Measurements from ENCODE around the gene NPC1.
A peak's percentile ranks its signal among the peaks of the same experiment; 100 is the strongest.

Gene NPC1

DNA sequence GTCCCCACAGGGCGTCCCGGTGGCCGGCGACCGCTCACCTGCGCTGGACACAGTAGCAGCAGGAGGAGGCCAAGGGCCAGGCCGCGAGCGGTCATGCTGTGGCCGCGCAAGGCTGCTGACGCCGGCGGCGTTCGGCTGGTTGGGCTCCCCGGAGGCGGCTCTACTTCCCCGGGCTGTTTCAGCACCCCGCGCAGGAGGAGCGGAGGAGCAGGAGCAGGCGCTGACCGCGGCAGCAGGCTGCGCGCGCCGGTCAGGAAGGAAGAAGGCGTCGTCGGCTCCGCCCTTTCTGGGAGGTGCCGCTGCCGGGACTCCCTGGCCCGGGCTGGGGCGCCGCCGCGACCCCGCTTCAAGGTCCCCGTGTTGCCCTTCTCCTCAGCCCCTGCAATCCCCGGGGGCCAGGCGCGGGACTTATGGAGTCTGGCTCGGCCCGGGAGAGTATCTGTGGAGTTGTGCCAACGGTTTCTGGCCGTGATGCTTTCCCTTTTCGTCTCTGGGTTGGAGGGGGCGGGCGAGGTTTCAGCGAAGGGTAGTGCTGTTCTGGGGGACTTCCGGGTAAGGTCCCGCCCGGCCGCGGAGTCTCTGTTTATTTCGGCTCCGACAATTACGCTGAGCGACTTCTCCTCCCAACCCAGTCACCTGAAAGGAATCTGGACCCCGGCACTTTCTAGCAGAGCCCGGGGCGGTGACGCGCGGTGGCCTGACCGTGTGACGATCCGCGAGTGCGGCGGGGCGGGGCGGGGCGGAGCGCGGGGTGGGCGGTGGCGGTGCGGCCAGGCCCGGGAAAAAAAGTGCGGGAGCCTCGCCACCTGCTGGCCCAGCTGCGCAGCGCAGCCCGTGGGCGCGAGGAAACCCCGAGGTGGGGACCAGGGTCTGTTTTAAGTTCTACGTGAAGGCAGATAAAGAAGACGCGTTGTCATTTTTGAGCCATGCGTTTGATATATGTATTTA lies at the start of gene NPC1:
TSS of gene NPC1 (minus strand) at position 258 of the 948 bp plus-strand sequence. CDS start at position 95, 163 bp downstream.
- TF ChIP-seq GATA3 (IDR thresholded peaks at IDR 0.05; ENCODE audit: low read depth, low read length): no peak

DNA sequence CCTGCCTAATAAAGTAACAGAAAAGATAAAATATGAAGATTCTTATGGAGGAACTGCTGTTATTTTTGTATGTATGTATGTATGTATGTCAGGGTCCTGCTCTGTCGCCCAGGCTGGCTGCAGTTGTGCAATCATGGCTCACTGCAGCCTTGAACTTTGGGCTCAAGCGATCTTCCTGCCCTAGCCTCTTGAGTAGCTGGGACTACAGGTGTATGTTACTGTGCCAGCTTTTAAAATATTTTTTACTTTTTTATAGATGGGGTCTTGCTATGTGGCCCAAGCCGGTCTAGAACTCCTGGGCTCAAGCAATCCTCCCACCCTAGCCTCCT lies 49.7 kb upstream of the NPC1 start:
- no peak for TF ChIP-seq GATA2 (IDR thresholded peaks at IDR 0.05; ENCODE audit: low read depth, low read length)
- no peak for TF ChIP-seq GATA3 (IDR thresholded peaks at IDR 0.05; ENCODE audit: low read depth, low read length)

- TF ChIP-seq GATA2 (IDR thresholded peaks at IDR 0.05; ENCODE audit: low read depth, low read length) (no peak), GATA3 (IDR thresholded peaks at IDR 0.05; ENCODE audit: low read depth, low read length) (no peak)
Observed at GRCh38 chr18:23635283-23636070, 49.2 kb upstream of the NPC1 start.

DNA sequence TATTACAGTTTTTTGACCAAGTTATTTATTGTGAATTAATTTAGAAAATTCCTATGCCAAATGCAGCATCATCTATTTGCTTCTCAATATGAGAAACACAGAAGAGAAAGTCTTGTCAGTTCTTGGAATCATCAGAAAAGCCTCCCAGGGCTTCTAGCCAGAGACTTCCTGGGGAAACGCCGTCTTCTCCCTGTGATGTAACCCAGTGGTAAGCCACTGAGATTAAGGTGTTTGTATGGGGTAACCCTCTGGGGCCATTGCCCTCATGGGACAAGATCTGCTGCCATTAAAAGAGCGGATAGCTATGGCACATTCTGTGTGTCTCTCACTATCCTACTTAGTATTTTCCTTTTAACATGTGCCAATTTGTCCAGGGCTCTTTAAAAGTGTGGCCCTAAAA lies 48.4 kb upstream of the NPC1 start:
- TF ChIP-seq GATA2 (IDR thresholded peaks at IDR 0.05; ENCODE audit: low read depth, low read length) (no peak), GATA3 (IDR thresholded peaks at IDR 0.05; ENCODE audit: low read depth, low read length) (no peak)

- TF ChIP-seq GATA3 (IDR thresholded peaks at IDR 0.05; ENCODE audit: low read depth, low read length) (peak; percentile 86), GATA2 (IDR thresholded peaks at IDR 0.05; ENCODE audit: low read depth, low read length) (peak; percentile 87)
Observed at GRCh38 chr18:23632615-23633014, 46.3 kb upstream of the NPC1 start.

GRCh38 chr18:23631746-23632145 lies 45.4 kb upstream of the NPC1 start:
- TF ChIP-seq GATA3 (IDR thresholded peaks at IDR 0.05; ENCODE audit: low read depth, low read length) (no peak), GATA2 (IDR thresholded peaks at IDR 0.05; ENCODE audit: low read depth, low read length) (no peak; the same call in 1 of the 2 replicates)

- TF ChIP-seq GATA3 (IDR thresholded peaks at IDR 0.05; ENCODE audit: low read depth, low read length) (no peak), GATA2 (IDR thresholded peaks at IDR 0.05; ENCODE audit: low read depth, low read length) (no peak)
Observed at GRCh38 chr18:23631312-23631711, 45.0 kb upstream of the NPC1 start.

DNA sequence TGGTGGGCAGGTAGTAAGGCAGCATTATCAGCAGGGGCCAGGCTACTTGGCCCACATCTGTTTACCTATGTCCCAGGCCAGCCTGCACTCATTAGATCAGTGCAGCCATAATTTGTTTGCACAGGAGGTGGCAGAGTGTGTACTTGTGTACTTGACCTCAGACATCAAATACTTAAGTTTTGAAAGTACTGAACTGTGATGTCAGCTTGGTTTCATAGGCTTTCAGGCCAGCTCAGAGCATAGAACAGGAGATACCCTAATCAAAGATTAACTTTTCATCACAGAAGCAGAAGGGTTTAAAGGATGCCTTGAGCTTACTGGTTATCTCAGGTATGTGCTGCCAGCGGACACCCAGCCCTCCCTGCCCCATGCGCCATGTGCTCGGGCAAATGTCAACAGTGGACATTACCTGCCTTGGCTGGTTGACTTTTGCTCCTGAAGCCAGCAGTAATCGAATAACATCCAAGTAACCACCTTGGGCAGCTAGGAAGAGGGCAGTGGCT lies 43.2 kb upstream of the NPC1 start:
- TF ChIP-seq GATA2 (IDR thresholded peaks at IDR 0.05; ENCODE audit: low read depth, low read length) (no peak), GATA3 (IDR thresholded peaks at IDR 0.05; ENCODE audit: low read depth, low read length) (no peak)

- TF ChIP-seq GATA2 (IDR thresholded peaks at IDR 0.05; ENCODE audit: low read depth, low read length) (no peak), GATA3 (IDR thresholded peaks at IDR 0.05; ENCODE audit: low read depth, low read length) (no peak)
Observed at GRCh38 chr18:23627970-23628369, 41.7 kb upstream of the NPC1 start.

DNA sequence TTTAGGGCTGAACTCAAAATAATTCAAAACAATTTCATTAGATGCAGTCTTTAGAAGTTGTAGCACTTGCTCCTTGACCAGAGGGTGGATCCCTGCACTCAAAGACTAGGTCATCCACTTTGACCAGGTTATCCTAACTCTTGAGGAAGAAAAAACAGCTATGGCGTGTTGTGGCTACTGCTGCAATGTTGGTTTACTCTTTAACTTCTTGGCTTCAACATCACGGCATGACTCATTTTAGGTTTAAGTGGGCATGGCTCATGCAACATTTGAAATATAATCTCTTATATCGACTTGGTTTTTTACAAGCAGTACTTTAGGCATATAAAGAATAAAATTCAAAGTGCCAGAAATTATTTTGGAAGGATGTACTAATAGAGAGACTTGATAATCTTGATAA lies 41.0 kb upstream of the NPC1 start:
- TF ChIP-seq GATA2 (IDR thresholded peaks at IDR 0.05; ENCODE audit: low read depth, low read length) (no peak), GATA3 (IDR thresholded peaks at IDR 0.05; ENCODE audit: low read depth, low read length) (no peak)

- TF ChIP-seq GATA2 (IDR thresholded peaks at IDR 0.05; ENCODE audit: low read depth, low read length) (no peak), GATA3 (IDR thresholded peaks at IDR 0.05; ENCODE audit: low read depth, low read length) (no peak)
Observed at GRCh38 chr18:23626451-23627279, 40.4 kb upstream of the NPC1 start.

- TF ChIP-seq GATA3 (IDR thresholded peaks at IDR 0.05; ENCODE audit: low read depth, low read length): peak; percentile 80
- TF ChIP-seq GATA2 (IDR thresholded peaks at IDR 0.05; ENCODE audit: low read depth, low read length): peak; percentile 79
Observed at GRCh38 chr18:23623040-23623439, 36.7 kb upstream of the NPC1 start.

DNA sequence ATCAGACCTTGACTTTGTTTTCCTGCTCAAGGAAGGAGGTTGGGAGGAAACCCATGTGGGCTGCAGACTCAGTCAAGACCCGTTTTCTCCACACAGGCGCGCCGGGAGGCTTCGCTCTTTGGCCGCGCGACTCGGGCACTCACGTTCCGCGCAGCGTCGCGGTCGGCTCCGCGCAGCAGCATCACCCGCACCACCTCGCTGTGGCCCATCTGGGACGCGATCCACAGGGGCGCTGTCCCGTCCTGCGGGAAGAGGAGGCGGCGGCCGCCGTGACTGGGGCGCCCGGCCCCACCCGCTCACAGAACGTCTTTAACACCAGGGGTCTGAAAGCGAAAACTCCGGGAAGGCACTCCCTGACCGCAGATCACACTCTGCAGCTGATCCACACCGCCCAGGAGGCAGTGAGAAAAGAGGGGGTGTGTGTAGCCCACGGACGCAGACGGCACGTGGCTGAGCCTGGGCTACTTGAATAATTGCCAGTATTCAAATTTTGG lies 33.1 kb upstream of the NPC1 start:
- TF ChIP-seq GATA3 (IDR thresholded peaks at IDR 0.05; ENCODE audit: low read depth, low read length) (no peak), GATA2 (IDR thresholded peaks at IDR 0.05; ENCODE audit: low read depth, low read length) (no peak)

Data from SH-SY5Y (cell line).